ENCODE data around the gene DHRS12.

Gene DHRS12

GRCh38 chr13:51793570-51794271, 10.2 kb downstream of the DHRS12 start:
- Histone ChIP-seq H3K4me3 (no peak overlapping the region), H3K27ac (peak overlapping the region in 11 of 21 experiments; percentile 3 to 57 (median 31))

GRCh38 chr13:51786425-51787265, 17.3 kb downstream of the DHRS12 start:
- Histone ChIP-seq H3K27ac (peak overlapping the region in 9 of 21 experiments; percentile 4 to 77 (median 52)), H3K4me3 (no peak overlapping the region)

- Histone ChIP-seq H3K4me3 (no peak overlapping the region), H3K27ac (peak overlapping the region in 8 of 21 experiments; percentile 21 to 69 (median 50))
Measured at GRCh38 chr13:51785712-51786424, 18.1 kb downstream of the DHRS12 start.

- no peak overlapping the region for H3K4me3 ChIP-seq
- H3K27ac ChIP-seq: no peak overlapping the region
Measured at GRCh38 chr13:51784097-51784496, 19.9 kb downstream of the DHRS12 start.

- Histone ChIP-seq H3K4me3 (no peak overlapping the region), H3K27ac (no peak overlapping the region)
Measured at GRCh38 chr13:51783428-51784094, 20.4 kb downstream of the DHRS12 start.

GRCh38 chr13:51782026-51782710, 21.8 kb downstream of the DHRS12 start:
- no peak overlapping the region for H3K27ac ChIP-seq
- no peak overlapping the region for H3K4me3 ChIP-seq

GRCh38 chr13:51781246-51782022, 22.5 kb downstream of the DHRS12 start:
- Histone ChIP-seq H3K4me3 (no peak overlapping the region), H3K27ac (no peak overlapping the region)

GRCh38 chr13:51780099-51780498, 23.9 kb downstream of the DHRS12 start:
- no peak overlapping the region for H3K4me3 ChIP-seq
- H3K27ac ChIP-seq: no peak overlapping the region

GRCh38 chr13:51778392-51778791, 25.6 kb downstream of the DHRS12 start:
- no peak overlapping the region for H3K27ac ChIP-seq
- no peak overlapping the region for H3K4me3 ChIP-seq

- no peak overlapping the region for H3K27ac ChIP-seq
- H3K4me3 ChIP-seq: no peak overlapping the region
Measured at GRCh38 chr13:51777921-51778320, 26.0 kb downstream of the DHRS12 start.

- H3K27ac ChIP-seq: no peak overlapping the region
- H3K4me3 ChIP-seq: no peak overlapping the region
Measured at GRCh38 chr13:51776179-51776578, 27.8 kb downstream of the DHRS12 start.

GRCh38 chr13:51773515-51773914, 30.4 kb downstream of the DHRS12 start:
- no peak overlapping the region for H3K27ac ChIP-seq
- H3K4me3 ChIP-seq: no peak overlapping the region

GRCh38 chr13:51772781-51773180, 31.2 kb downstream of the DHRS12 start:
- Histone ChIP-seq H3K27ac (peak overlapping the region in 1 of 21 experiments; percentile 34), H3K4me3 (no peak overlapping the region)

- Histone ChIP-seq H3K27ac (peak overlapping the region in 1 of 21 experiments; percentile 80), H3K4me3 (no peak overlapping the region)
Measured at GRCh38 chr13:51772105-51772455, 31.9 kb downstream of the DHRS12 start.

- H3K27ac ChIP-seq: peak overlapping the region in 3 of 21 experiments; percentile 2 to 80 (median 63)
Measured at GRCh38 chr13:51771418-51772104, 32.4 kb downstream of the DHRS12 start.

GRCh38 chr13:51770681-51771417, 33.1 kb downstream of the DHRS12 start:
- peak overlapping the region in 8 of 21 experiments; percentile 9 to 81 (median 68) for H3K27ac ChIP-seq

More at GRCh38 chr13:51771418-51772104, 32.4 kb downstream of the DHRS12 start:
- no peak overlapping the region for H3K4me3 ChIP-seq

GRCh38 chr13:51770160-51770559, 33.8 kb downstream of the DHRS12 start:
- peak overlapping the region in 9 of 21 experiments; percentile 9 to 81 (median 72) for H3K27ac ChIP-seq
- H3K4me3 ChIP-seq: no peak overlapping the region

More at GRCh38 chr13:51770681-51771417, 33.1 kb downstream of the DHRS12 start:
- no peak overlapping the region for H3K4me3 ChIP-seq
